Gastroesophageal sphincter (tissue), 3 donors: ENCODE results near the gene GTF3C2.

ENCODE experiments used
- EP300 ChIP-seq: sonication (generic); formaldehyde crosslinking; IDR thresholded peaks from one replicate; pipeline ENCODE4 v1.6.1; 2017; ENCODE audit warnings: antibody characterized with exemption, mild to moderate bottlenecking
- POLR2A ChIP-seq, 2 donors: fragments of 450-650 bp; IDR thresholded peaks; one replicate each; pipeline ENCODE4 v1.6.1; 2017; ENCODE audit warnings: antibody characterized with exemption in 2 of 2, mild to moderate bottlenecking in 2 of 2, moderate library complexity in 1 of 2
- TF ChIP-seq, protein P1 (sequence below), 4 experiments: fragments of 200-600 bp in 2 of 4; fragments of 450-650 bp in 2 of 4; sonication (generic) in 1 of 4; IDR thresholded peaks; one replicate each; pipeline ENCODE4 v1.5.1; 2017 to 2019; ENCODE audit warnings: antibody characterized with exemption in 4 of 4, mild to moderate bottlenecking in 2 of 4, moderate library complexity in 2 of 4

- TF ChIP-seq, protein P1, sequence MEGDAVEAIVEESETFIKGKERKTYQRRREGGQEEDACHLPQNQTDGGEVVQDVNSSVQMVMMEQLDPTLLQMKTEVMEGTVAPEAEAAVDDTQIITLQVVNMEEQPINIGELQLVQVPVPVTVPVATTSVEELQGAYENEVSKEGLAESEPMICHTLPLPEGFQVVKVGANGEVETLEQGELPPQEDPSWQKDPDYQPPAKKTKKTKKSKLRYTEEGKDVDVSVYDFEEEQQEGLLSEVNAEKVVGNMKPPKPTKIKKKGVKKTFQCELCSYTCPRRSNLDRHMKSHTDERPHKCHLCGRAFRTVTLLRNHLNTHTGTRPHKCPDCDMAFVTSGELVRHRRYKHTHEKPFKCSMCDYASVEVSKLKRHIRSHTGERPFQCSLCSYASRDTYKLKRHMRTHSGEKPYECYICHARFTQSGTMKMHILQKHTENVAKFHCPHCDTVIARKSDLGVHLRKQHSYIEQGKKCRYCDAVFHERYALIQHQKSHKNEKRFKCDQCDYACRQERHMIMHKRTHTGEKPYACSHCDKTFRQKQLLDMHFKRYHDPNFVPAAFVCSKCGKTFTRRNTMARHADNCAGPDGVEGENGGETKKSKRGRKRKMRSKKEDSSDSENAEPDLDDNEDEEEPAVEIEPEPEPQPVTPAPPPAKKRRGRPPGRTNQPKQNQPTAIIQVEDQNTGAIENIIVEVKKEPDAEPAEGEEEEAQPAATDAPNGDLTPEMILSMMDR (IDR thresholded peaks at IDR 0.05): no peak
- TF ChIP-seq POLR2A (IDR thresholded peaks at IDR 0.05): no peak
- TF ChIP-seq EP300: no peak
Measured at GRCh38 chr2:27290549-27290948, 66.0 kb downstream of the GTF3C2 start.
